GM12801 (cell line): ENCODE results near the gene MRS2.

Experiments used
- CTCF ChIP-seq: IDR thresholded peaks from one replicate; pipeline ENCODE4 v1.5.1; 2011; ENCODE audit warnings: control low read depth; ENCODE audit not compliant: insufficient read length; ENCODE audit errors: extremely low read depth

Gene MRS2

GRCh38 chr6:24387818-24388217 is 14.9 kb upstream of the MRS2 start:
- TF ChIP-seq CTCF = no peak

- no peak for TF ChIP-seq CTCF
Measured at GRCh38 chr6:24391208-24391607, 11.5 kb upstream of the MRS2 start.

- TF ChIP-seq CTCF = no peak
Measured at GRCh38 chr6:24391756-24392405, 10.9 kb upstream of the MRS2 start.

- no peak for TF ChIP-seq CTCF
Measured at GRCh38 chr6:24394061-24394779, 8.5 kb upstream of the MRS2 start.

GRCh38 chr6:24394780-24395437 is 7.8 kb upstream of the MRS2 start:
- no peak for TF ChIP-seq CTCF

- no peak for TF ChIP-seq CTCF
Measured at GRCh38 chr6:24396824-24397223, 5.9 kb upstream of the MRS2 start.

- no peak for TF ChIP-seq CTCF
Measured at GRCh38 chr6:24397631-24398030, 5.1 kb upstream of the MRS2 start.
